Chondrocyte (in vitro differentiated cells): ENCODE data around the gene TMCC2. TPM values are rescaled to one million over a fixed set of nuclear protein-coding genes. Genes with fewer than 3 reads are reported as not detected.

Experiments used
- DNase-seq: peaks from one replicate; pipeline ENCODE4 v3.0.0; 2021; ENCODE audit warnings: mixed read lengths, low spot score
- H3K27ac Mint-ChIP-seq: one replicate; pipeline ENCODE4 v1.8.0; 2021; ENCODE audit warnings: mild to moderate bottlenecking, moderate library complexity, mixed read lengths; ENCODE audit not compliant: unreplicated experiment
- H3K27me3 Mint-ChIP-seq: 2 replicates; pipeline ENCODE4 v1.8.0; 2021; ENCODE audit warnings: low read depth, mixed read lengths
- H3K36me3 Mint-ChIP-seq: 2 replicates; pipeline ENCODE4 v1.8.0; 2021; ENCODE audit warnings: low read depth, mixed read lengths
- H3K4me1 Mint-ChIP-seq: 2 replicates; pipeline ENCODE4 v1.8.0; 2021; ENCODE audit warnings: low read depth, mild to moderate bottlenecking, mixed read lengths
- H3K4me3 Mint-ChIP-seq: one replicate; pipeline ENCODE4 v1.8.0; 2021; ENCODE audit warnings: mild to moderate bottlenecking, moderate library complexity, mixed read lengths; ENCODE audit not compliant: unreplicated experiment
- H3K9me3 Mint-ChIP-seq: 2 replicates; pipeline ENCODE4 v1.8.0; 2021; ENCODE audit warnings: low read depth, mixed read lengths
- CTCF ChIP-seq: fragments of 200-600 bp; sonication (generic); IDR thresholded peaks from 2 replicates; pipeline ENCODE4 v1.5.0; 2021; ENCODE audit warnings: antibody characterized with exemption, mild to moderate bottlenecking, moderate library complexity
- total RNA-seq: library from RNA; stranded (reverse); gene quantifications from 3 replicates; pipeline ENCODE4 v1.2.1, GENCODE V29; 2021

The TMCC2 gene
- total RNA-seq, 1 donor from 2014 or later: 4.8 TPM

GRCh38 chr1:205235951-205236350, 8.2 kb downstream of the TMCC2 start:
- H3K4me1 Mint-ChIP-seq: peaks cover 20% of the 10 kb centered on the region
- no peaks in the 10 kb centered on the region for H3K36me3 Mint-ChIP-seq
- TF ChIP-seq CTCF: no peak
- no peak overlapping the region for H3K27ac Mint-ChIP-seq
- no peaks in the 10 kb centered on the region for H3K9me3 Mint-ChIP-seq
- DNase-seq: no peak
- H3K27me3 Mint-ChIP-seq: no peaks in the 10 kb centered on the region
- no peak overlapping the region for H3K4me3 Mint-ChIP-seq

GRCh38 chr1:205236526-205236925, 8.8 kb downstream of the TMCC2 start:
- Mint-ChIP-seq H3K4me3 (no peak overlapping the region), H3K9me3 (no peaks in the 10 kb centered on the region), H3K27ac (no peak overlapping the region), H3K4me1 (peaks cover 20% of the 10 kb centered on the region), H3K36me3 (no peaks in the 10 kb centered on the region), H3K27me3 (no peaks in the 10 kb centered on the region)
- no peak for DNase-seq
- no peak for TF ChIP-seq CTCF

GRCh38 chr1:205236951-205237475, 9.3 kb downstream of the TMCC2 start:
- no peak for DNase-seq
- H3K9me3 Mint-ChIP-seq: no peaks in the 10 kb centered on the region
- peaks cover 20% of the 10 kb centered on the region for H3K4me1 Mint-ChIP-seq
- H3K27ac Mint-ChIP-seq: no peak overlapping the region
- no peaks in the 10 kb centered on the region for H3K36me3 Mint-ChIP-seq
- no peak for TF ChIP-seq CTCF
- H3K4me3 Mint-ChIP-seq: no peak overlapping the region
- no peaks in the 10 kb centered on the region for H3K27me3 Mint-ChIP-seq

GRCh38 chr1:205237526-205238484, 10.1 kb downstream of the TMCC2 start:
- no peak for DNase-seq
- Mint-ChIP-seq H3K4me1 (peaks cover 20% of the 10 kb centered on the region), H3K27me3 (no peaks in the 10 kb centered on the region), H3K4me3 (no peak overlapping the region), H3K36me3 (peaks cover 3% of the 10 kb centered on the region), H3K27ac (no peak overlapping the region), H3K9me3 (no peaks in the 10 kb centered on the region)
- no peak for TF ChIP-seq CTCF

- no peak overlapping the region for H3K27ac Mint-ChIP-seq
- H3K4me1 Mint-ChIP-seq: peaks cover 20% of the 10 kb centered on the region
- TF ChIP-seq CTCF: no peak
- H3K9me3 Mint-ChIP-seq: no peaks in the 10 kb centered on the region
- no peaks in the 10 kb centered on the region for H3K27me3 Mint-ChIP-seq
- H3K4me3 Mint-ChIP-seq: no peak overlapping the region
- H3K36me3 Mint-ChIP-seq: peaks cover 3% of the 10 kb centered on the region
- no peak for DNase-seq
Measured at GRCh38 chr1:205239078-205239477, 11.3 kb downstream of the TMCC2 start.
